HG02885 (cell line): ENCODE data around the gene RNF10.
"Not testable (repeated sequence)": the region's sequence is repeated elsewhere in the genome, so short reads cannot be mapped to it uniquely, and the experiment has no call there.

Experiments
- ATAC-seq: cut with Tn5 transposase; IDR thresholded peaks from one replicate; pipeline ENCODE4 v1.9.1; 2021; ENCODE audit warnings: mild to moderate bottlenecking; ENCODE audit not compliant: unreplicated experiment, poor library complexity

The RNF10 gene

DNA sequence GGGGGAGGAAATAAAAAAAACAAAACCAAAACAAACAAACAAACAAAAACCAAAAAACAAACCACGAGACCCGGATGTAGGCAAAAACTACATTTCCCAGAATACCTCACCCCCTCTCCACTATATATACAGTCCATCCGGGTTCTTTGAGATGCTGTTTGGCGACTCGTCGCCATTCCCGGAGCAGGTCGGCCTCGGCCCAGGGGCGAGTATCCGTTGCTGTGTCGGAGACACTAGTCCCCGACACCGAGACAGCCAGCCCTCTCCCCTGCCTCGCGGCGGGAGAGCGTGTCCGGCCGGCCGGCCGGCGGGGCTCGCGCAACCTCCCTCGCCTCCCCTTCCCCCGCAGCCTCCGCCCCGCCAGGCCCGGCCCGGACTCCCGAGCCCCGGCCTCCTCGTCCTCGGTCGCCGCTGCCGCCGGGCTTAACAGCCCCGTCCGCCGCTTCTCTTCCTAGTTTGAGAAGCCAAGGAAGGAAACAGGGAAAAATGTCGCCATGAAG lies at the start of gene RNF10:
RNF10 (plus strand) TSS at position 154 of the 500 bp plus-strand sequence. CDS start 456 bp downstream, outside the sequence.
- ATAC-seq = peak; percentile 63

- no peak for ATAC-seq
Observed at GRCh38 chr12:120485961-120486881, 47.9 kb upstream of the RNF10 start.

- ATAC-seq = not testable (repeated sequence)
Observed at GRCh38 chr12:120487552-120487951, 46.6 kb upstream of the RNF10 start.

DNA sequence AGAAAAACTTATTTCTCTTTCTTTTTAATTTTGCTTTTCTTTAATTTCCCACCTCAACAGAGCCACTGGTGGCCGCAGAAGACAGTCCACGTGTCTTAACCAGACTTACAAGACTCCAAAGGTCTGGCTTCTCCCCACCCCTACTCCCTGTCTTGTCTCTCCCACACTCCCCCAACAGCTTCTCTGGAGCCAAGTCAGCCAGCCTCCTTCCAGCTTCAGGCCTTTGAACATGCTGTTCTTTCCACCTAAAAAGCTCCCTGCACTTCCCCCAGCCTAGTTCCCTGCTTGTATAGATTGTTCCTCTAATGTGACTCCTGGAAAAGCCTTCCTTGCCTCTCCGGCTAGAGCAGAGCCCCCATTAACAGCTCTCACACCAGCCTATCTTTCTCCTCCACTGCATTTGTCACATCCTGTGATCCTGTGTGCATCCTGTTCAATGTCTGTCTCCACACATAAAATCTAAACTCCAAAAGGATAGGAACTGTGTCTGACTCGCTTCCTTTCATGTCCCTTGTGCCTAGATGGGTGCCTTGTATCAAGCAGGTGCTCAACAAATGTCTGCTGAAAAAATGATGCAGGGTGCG lies 46.0 kb upstream of the RNF10 start:
- ATAC-seq = no peak

- ATAC-seq = no peak
Observed at GRCh38 chr12:120489018-120489417, 45.1 kb upstream of the RNF10 start.

GRCh38 chr12:120490325-120490724 lies 43.8 kb upstream of the RNF10 start:
- no peak for ATAC-seq

- ATAC-seq = no peak
Observed at GRCh38 chr12:120490833-120491512, 43.2 kb upstream of the RNF10 start.

- ATAC-seq = no peak
Observed at GRCh38 chr12:120495186-120495730, 38.9 kb upstream of the RNF10 start.

- ATAC-seq = peak; percentile 97
Observed at GRCh38 chr12:120495731-120496412, 38.3 kb upstream of the RNF10 start, which contains the start of gene DYNLL1. Gene DYNLL1, plus strand, starts transcription at chr12:120496113. Its CDS starts 309 bp downstream, at chr12:120496422.

DNA sequence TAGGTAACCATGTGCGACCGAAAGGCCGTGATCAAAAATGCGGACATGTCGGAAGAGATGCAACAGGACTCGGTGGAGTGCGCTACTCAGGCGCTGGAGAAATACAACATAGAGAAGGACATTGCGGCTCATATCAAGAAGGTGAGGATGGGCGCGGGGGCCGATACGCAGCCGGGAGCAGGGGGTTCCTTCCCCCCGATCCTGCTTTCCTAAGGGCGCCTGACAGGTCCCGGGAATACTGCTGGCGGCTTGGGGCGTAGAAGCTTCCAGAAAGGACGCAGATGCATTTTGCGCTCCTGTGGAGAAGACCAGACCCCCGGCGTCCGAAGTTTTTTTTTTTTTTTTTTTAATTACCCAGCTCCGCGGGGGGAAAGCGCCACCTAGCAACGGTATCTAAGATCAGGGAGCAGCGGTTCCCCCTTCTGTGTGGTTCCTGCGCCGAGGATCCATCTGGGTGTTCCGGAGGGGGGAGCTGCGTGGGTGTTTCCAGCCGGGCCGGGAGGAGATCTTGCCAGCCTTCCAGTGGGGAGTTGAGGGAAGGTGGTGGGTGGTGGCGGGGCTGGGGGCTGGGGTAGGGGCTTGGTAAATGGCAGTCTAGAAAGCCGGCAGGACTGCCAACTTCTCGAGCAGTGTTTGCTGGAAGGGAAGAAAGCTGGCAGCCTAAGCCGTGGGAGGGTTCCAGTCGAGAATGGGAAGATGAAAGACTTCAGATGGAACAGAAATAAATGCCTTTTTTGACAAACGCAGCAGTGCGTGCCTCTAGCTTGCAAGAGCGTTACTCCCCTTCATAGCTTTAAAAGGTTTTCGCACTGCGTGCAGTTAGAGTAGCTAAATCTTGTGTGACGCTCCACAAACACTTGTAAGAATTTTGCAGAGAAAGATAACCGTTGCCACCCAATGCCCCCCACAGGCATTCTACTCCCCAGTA lies 37.5 kb upstream of the RNF10 start:
- ATAC-seq = peak; percentile 15

DNA sequence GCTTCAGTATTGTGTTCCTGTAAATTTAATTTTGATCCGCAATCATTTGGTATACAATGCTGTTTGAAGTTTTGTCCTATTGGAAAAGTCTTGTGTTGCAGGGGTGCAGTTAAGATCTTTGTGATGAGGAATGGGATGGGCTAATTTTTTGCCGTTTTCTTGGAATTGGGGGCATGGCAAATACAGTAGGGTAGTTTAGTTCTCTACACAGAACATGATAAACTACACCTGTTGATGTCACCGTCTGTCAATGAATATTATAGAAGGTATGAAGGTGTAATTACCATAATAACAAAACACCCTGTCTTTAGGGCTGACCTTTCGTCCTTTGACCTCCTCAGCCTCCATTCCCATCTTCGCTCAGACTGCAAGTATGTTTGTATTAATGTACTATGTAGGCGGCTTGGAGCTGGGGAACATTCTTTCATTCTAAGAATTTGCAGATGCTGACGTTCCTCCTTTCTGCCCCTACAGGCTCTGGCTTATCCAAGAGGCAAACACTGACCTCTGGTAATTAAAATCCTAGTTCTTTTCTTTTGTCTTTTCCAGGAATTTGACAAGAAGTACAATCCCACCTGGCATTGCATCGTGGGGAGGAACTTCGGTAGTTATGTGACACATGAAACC lies 36.5 kb upstream of the RNF10 start:
- ATAC-seq = no peak

DNA sequence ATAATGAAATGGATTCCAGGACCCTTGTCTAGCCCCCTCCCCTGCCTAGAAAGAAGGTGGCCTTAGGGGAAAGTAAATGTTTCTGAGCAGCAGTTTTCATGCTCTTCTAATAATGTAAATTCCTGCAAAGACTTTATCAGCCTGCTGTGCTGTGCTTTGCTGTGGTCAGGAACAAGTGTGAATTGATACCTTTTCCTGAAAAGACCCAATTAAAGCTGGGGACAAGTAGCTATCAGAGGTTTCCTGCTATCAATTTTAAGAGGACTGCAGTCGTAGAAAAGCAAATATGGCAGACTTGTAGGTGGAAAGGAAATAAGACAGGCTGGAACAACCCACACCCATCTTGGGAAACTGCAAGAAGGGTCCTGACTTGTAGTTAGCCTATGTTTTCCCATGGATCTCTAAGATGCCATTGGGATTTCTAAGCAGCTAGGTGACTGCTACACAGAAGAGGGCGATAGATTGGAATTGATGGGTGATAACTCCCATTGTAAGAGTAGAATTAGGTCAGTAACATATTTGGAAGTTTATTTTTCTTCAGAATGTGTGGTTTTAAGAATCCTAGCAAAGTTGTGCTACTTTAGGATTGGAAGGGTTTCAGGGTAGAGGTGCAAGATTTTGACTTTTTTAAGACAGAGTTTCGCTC lies 35.2 kb upstream of the RNF10 start:
- ATAC-seq = no peak

- ATAC-seq = no peak
Observed at GRCh38 chr12:120500581-120500980, 33.6 kb upstream of the RNF10 start.

GRCh38 chr12:120504587-120504986 lies 29.6 kb upstream of the RNF10 start:
- no peak for ATAC-seq

DNA sequence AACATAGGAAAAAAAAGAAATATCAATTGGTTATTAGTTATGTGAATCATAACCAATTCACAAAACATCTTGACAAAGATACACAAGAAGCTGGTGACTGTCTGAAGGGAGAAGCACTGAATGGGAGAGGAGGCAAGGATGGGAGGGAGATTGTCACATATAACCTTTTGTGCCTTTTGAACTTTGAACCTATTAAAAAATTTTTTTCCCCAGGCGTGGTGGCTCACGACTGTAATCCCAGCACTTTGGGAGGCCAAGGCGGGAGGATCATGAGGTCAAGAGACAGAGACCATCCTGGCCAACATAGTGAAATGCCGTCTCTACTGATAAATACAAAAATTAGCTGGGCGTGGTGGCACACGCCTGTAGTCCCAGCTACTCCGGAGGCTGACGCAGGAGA lies 25.6 kb upstream of the RNF10 start:
- ATAC-seq = no peak

DNA sequence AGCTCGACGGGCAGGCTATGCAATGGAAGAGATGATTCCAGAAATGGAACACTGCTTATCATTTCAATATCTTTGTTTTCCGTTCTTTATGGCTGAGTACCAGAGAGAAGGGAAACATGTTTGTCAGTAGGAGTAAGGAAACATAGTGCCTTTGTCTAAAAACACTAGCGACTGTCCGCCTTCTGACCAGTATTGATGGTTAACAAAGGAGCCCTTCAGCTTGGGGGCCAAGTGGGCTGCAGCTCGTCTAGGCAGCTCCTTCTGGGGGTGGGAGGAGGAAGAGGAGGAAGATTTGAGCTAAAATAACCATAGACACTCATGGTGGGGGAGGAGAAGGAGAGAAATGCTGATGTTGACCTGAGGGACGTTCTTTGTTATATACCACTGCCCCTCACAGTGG lies 20.2 kb upstream of the RNF10 start:
- no peak for ATAC-seq

DNA sequence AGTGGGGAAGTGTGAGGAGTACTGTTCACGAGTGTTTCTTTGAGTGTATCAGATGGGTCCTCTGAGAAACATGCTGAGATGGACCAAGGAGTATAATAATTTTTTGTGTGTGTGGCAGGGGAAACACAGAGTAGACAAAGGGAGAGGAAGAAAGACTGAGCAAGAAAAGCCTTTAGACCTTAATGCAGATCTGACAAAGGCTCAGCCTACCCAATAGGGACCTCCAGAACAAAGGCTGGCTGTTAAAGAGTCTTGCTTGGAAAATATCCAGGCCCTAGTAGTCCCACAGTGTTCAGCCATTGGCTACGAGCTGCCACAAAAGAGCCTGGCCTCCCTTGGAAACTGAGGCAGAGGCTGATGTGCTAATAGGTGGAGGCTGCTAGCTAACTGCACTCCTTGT lies 18.7 kb upstream of the RNF10 start:
- ATAC-seq = no peak

- not testable (repeated sequence) for ATAC-seq
Observed at GRCh38 chr12:120519324-120519723, 14.8 kb upstream of the RNF10 start.
